DOHH2 (cell line): Measurements from ENCODE around the gene ARID5A.

Source experiments
- CTCF ChIP-seq: fragments of 200-600 bp; sonication (generic); IDR thresholded peaks from one replicate; pipeline ENCODE4 v1.5.1; 2014; ENCODE audit warnings: antibody characterized with exemption, mild to moderate bottlenecking, low read depth, low read length; ENCODE audit not compliant: poor library complexity, severe bottlenecking
- EZH2phosphoT487 ChIP-seq: fragments of 200-600 bp; sonication (generic); IDR thresholded peaks from 2 replicates; pipeline ENCODE4 v1.6.1; 2017; ENCODE audit warnings: borderline replicate concordance, mild to moderate bottlenecking, antibody characterized with exemption, low read length, moderate library complexity, mixed read lengths

- no peak for TF ChIP-seq CTCF
- no peak for TF ChIP-seq EZH2phosphoT487
These were observed 42.4 kb upstream of the ARID5A start for GRCh38 chr2:96494188-96494587.
